SK-N-SH treated with all-trans-retinoic acid at 6 μM for 48 hours (cell line): ENCODE data around the gene RPP30.
"Not testable (repeated sequence)": the region's sequence is repeated elsewhere in the genome, so short reads cannot be mapped to it uniquely, and the experiment has no call there.

Experiments used
- ATAC-seq: fragments of 200-7000 bp; cut with Tn5 transposase; 3 replicates; pipeline ENCODE4 v1.9.1; 2020; ENCODE audit warnings: mild to moderate bottlenecking, moderate library complexity
- ARNTL ChIP-seq: fragments of 450-650 bp; formaldehyde crosslinking; IDR thresholded peaks from 2 replicates; pipeline ENCODE4 v1.5.0; 2020; ENCODE audit warnings: low read depth, mild to moderate bottlenecking, moderate library complexity, borderline replicate concordance
- CSDC2 ChIP-seq: fragments of 250-450 bp; sonication (Bioruptor Pico); IDR thresholded peaks from 2 replicates; pipeline ENCODE4 v1.5.0; 2020; ENCODE audit warnings: mild to moderate bottlenecking, moderate library complexity
- ESRRG ChIP-seq: fragments of 250-450 bp; sonication (Bioruptor Pico); IDR thresholded peaks from 2 replicates; pipeline ENCODE4 v1.6.1; 2021; ENCODE audit warnings: mild to moderate bottlenecking
- GLIS3 ChIP-seq: fragments of 250-450 bp; sonication (Bioruptor Pico); IDR thresholded peaks from 2 replicates; pipeline ENCODE4 v1.5.0; 2020; ENCODE audit warnings: mild to moderate bottlenecking, moderate library complexity
- ISL1 ChIP-seq: fragments of 250-450 bp; sonication (Bioruptor Pico); IDR thresholded peaks from 2 replicates; pipeline ENCODE4 v2.1.2; 2022; ENCODE audit warnings: mild to moderate bottlenecking, moderate library complexity
- OSR1 ChIP-seq: fragments of 250-450 bp; sonication (Bioruptor Pico); IDR thresholded peaks from 2 replicates; pipeline ENCODE4 v1.8.0; 2022; ENCODE audit warnings: moderate library complexity, mild to moderate bottlenecking, inconsistent platforms
- PPARA ChIP-seq: fragments of 250-450 bp; sonication (Bioruptor Pico); IDR thresholded peaks from 2 replicates; pipeline ENCODE4 v1.5.0; 2020; ENCODE audit warnings: mild to moderate bottlenecking, borderline replicate concordance
- RARB ChIP-seq: fragments of 250-450 bp; sonication (Bioruptor Pico); IDR thresholded peaks from 2 replicates; pipeline ENCODE4 v1.8.0; 2021; ENCODE audit warnings: mild to moderate bottlenecking, moderate library complexity
- SNAI2 ChIP-seq: fragments of 250-450 bp; sonication (Bioruptor Pico); IDR thresholded peaks from 2 replicates; pipeline ENCODE4 v1.5.0; 2020; ENCODE audit warnings: mild to moderate bottlenecking, moderate library complexity
- TCF4 ChIP-seq: fragments of 250-450 bp; sonication (Bioruptor Pico); IDR thresholded peaks from 2 replicates; pipeline ENCODE4 v1.8.0; 2021; ENCODE audit warnings: mild to moderate bottlenecking, moderate library complexity, borderline replicate concordance
- TOX ChIP-seq: fragments of 250-450 bp; sonication (Bioruptor Pico); IDR thresholded peaks from 2 replicates; pipeline ENCODE4 v1.8.0; 2021; ENCODE audit warnings: mild to moderate bottlenecking, moderate library complexity, borderline replicate concordance
- ZC3H10 ChIP-seq: fragments of 250-450 bp; sonication (Bioruptor Pico); IDR thresholded peaks from 2 replicates; pipeline ENCODE4 v1.5.1; 2021; ENCODE audit warnings: mild to moderate bottlenecking, moderate library complexity
- ZFP3 ChIP-seq: fragments of 250-450 bp; sonication (Bioruptor Pico); IDR thresholded peaks from 2 replicates; pipeline ENCODE4 v1.5.0; 2020; ENCODE audit warnings: mild to moderate bottlenecking, moderate library complexity
- ZFP30 ChIP-seq: fragments of 450-650 bp; formaldehyde crosslinking; IDR thresholded peaks from 2 replicates; pipeline ENCODE4 v1.5.0; 2022; ENCODE audit warnings: mild to moderate bottlenecking, moderate library complexity
- ZNF565 ChIP-seq: fragments of 450-650 bp; formaldehyde crosslinking; conservative IDR thresholded peaks from 2 replicates; pipeline ENCODE4 v1.5.0; 2020; ENCODE audit warnings: low read depth, mild to moderate bottlenecking, moderate library complexity
- ZNF70 ChIP-seq: fragments of 450-650 bp; formaldehyde crosslinking; IDR thresholded peaks from 2 replicates; pipeline ENCODE4 v1.5.0; 2020; ENCODE audit warnings: mild to moderate bottlenecking, moderate library complexity
- ZNF8 ChIP-seq: fragments of 450-650 bp; formaldehyde crosslinking; IDR thresholded peaks from 2 replicates; pipeline ENCODE4 v1.5.0; 2020; ENCODE audit warnings: mild to moderate bottlenecking, moderate library complexity
- TF ChIP-seq, protein P1 (sequence below): fragments of 250-450 bp; sonication (Bioruptor Pico); IDR thresholded peaks from 2 replicates; pipeline ENCODE4 v1.5.1; 2020; ENCODE audit warnings: low read depth, mild to moderate bottlenecking, moderate library complexity
- TF ChIP-seq, protein P2 (sequence below): fragments of 250-450 bp; sonication (Bioruptor Pico); IDR thresholded peaks from 2 replicates; pipeline ENCODE4 v1.5.1; 2021; ENCODE audit warnings: mild to moderate bottlenecking, moderate library complexity
- TF ChIP-seq, protein P3 (sequence below): fragments of 250-450 bp; sonication (Bioruptor Pico); IDR thresholded peaks from 2 replicates; pipeline ENCODE4 v1.8.0; 2020; ENCODE audit warnings: mild to moderate bottlenecking, moderate library complexity, borderline replicate concordance

RPP30 gene

DNA sequence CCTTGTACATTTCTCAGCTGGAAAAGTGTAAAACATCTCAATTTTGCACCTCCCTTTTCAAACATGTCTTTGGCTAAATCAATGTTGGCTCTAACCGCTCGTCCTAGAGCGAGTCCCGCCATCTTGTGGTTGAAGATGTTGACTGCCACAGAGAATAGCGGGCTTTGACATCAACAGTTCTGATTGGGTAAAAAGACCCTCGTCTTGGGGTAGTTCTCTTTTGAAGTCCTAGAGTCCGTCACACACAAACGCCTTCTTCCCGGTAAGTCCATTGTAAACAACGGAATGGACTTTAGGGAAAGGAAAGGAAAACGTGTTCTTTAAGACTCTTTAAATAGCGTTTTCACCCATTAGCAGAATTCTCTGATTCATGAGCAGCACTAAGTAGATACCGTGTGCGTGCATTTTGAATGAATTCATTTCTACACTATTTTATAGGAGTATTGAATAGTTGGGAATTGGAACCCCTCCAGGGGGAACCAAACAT lies 452 bp upstream of the RPP30 start:
- ATAC-seq: peak; percentile 79
- TF ChIP-seq ZNF70 (no peak), SNAI2 (CRISPR knock-in tag) (no peak), ESRRG (CRISPR knock-in tag) (no peak), TCF4 (CRISPR knock-in tag) (no peak), OSR1 (no peak), PPARA (CRISPR knock-in tag) (no peak), ZFP3 (CRISPR knock-in tag) (no peak), RARB (CRISPR knock-in tag) (no peak), ARNTL (no peak)

DNA sequence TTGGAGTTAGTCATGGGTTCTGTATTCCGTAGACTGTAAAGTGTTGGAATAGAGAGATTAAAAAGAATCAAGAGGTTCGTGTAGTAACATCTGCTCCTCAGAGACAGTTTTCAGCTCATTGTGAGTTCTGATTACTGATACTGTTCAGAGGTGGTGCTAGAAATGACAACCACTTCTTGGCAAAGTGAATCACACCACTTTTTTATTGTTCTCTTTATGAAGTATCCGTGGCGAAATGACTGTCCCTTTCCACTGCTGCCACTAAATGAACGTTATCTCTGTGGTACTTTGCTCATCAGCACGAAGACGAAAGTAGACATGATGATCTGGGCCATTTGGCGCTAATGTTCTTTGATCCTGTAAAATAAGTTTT lies 860 bp downstream of the RPP30 start:
- no peak for ATAC-seq
- TF ChIP-seq, protein P1, sequence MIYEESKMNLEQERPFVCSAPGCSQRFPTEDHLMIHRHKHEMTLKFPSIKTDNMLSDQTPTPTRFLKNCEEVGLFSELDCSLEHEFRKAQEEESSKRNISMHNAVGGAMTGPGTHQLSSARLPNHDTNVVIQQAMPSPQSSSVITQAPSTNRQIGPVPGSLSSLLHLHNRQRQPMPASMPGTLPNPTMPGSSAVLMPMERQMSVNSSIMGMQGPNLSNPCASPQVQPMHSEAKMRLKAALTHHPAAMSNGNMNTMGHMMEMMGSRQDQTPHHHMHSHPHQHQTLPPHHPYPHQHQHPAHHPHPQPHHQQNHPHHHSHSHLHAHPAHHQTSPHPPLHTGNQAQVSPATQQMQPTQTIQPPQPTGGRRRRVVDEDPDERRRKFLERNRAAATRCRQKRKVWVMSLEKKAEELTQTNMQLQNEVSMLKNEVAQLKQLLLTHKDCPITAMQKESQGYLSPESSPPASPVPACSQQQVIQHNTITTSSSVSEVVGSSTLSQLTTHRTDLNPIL (CRISPR knock-in tag): no peak
- TF ChIP-seq SNAI2 (CRISPR knock-in tag): no peak
- TF ChIP-seq ZFP30 (CRISPR knock-in tag): no peak
- TF ChIP-seq ESRRG (CRISPR knock-in tag): no peak
- TF ChIP-seq ZNF565 (CRISPR knock-in tag): no peak
- no peak for TF ChIP-seq RARB (CRISPR knock-in tag)
- TF ChIP-seq CSDC2 (CRISPR knock-in tag): no peak
- TF ChIP-seq ZC3H10 (CRISPR knock-in tag): no peak
- TF ChIP-seq TOX (CRISPR knock-in tag): no peak
- TF ChIP-seq ZNF70: no peak
- TF ChIP-seq, protein P2, sequence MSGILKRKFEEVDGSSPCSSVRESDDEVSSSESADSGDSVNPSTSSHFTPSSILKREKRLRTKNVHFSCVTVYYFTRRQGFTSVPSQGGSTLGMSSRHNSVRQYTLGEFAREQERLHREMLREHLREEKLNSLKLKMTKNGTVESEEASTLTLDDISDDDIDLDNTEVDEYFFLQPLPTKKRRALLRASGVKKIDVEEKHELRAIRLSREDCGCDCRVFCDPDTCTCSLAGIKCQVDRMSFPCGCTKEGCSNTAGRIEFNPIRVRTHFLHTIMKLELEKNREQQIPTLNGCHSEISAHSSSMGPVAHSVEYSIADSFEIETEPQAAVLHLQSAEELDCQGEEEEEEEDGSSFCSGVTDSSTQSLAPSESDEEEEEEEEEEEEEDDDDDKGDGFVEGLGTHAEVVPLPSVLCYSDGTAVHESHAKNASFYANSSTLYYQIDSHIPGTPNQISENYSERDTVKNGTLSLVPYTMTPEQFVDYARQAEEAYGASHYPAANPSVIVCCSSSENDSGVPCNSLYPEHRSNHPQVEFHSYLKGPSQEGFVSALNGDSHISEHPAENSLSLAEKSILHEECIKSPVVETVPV (CRISPR knock-in tag): no peak
- TF ChIP-seq, protein P3, sequence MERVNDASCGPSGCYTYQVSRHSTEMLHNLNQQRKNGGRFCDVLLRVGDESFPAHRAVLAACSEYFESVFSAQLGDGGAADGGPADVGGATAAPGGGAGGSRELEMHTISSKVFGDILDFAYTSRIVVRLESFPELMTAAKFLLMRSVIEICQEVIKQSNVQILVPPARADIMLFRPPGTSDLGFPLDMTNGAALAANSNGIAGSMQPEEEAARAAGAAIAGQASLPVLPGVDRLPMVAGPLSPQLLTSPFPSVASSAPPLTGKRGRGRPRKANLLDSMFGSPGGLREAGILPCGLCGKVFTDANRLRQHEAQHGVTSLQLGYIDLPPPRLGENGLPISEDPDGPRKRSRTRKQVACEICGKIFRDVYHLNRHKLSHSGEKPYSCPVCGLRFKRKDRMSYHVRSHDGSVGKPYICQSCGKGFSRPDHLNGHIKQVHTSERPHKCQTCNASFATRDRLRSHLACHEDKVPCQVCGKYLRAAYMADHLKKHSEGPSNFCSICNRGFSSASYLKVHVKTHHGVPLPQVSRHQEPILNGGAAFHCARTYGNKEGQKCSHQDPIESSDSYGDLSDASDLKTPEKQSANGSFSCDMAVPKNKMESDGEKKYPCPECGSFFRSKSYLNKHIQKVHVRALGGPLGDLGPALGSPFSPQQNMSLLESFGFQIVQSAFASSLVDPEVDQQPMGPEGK (CRISPR knock-in tag): no peak
- no peak for TF ChIP-seq ISL1 (CRISPR knock-in tag)
- TF ChIP-seq ZFP3 (CRISPR knock-in tag): no peak
- TF ChIP-seq ARNTL: no peak
- no peak for TF ChIP-seq ZNF8 (CRISPR knock-in tag)
- TF ChIP-seq OSR1: no peak
- TF ChIP-seq, all 23 proteins: peak for 0

DNA sequence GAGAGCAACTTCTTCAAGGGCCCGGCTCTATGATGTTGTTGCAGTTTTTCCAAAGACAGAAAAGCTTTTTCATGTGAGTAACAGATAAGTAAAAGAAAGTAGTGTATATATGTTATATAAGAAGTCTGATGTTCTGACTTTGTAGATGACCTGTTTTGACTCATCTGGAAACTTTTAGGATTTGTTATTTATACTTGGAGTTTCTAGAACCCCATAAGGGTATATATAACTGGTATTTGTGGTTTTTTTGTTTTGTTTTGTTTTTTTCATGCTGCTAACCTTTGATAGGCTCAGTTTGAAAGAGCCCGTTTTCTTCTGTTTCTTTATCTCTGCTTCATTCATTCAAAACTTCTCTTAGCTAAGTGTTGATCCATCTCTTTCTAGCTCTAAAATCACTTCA lies 7.3 kb downstream of the RPP30 start:
- no peak for TF ChIP-seq GLIS3 (CRISPR knock-in tag)
- no peak for TF ChIP-seq OSR1
- TF ChIP-seq ISL1 (CRISPR knock-in tag): no peak
- no peak for TF ChIP-seq ZFP3 (CRISPR knock-in tag)
- no peak for TF ChIP-seq ZC3H10 (CRISPR knock-in tag)
- TF ChIP-seq ZNF70: no peak
- no peak for TF ChIP-seq ZNF8 (CRISPR knock-in tag)
- no peak for TF ChIP-seq SNAI2 (CRISPR knock-in tag)
- no peak for TF ChIP-seq TOX (CRISPR knock-in tag)
- TF ChIP-seq PPARA (CRISPR knock-in tag): no peak
- TF ChIP-seq ZFP30 (CRISPR knock-in tag): no peak
- TF ChIP-seq CSDC2 (CRISPR knock-in tag): no peak
- TF ChIP-seq, protein P1 (CRISPR knock-in tag): no peak
- TF ChIP-seq, protein P3 (CRISPR knock-in tag): no peak
- TF ChIP-seq, all 23 proteins: peak for 0
- ATAC-seq: no peak

DNA sequence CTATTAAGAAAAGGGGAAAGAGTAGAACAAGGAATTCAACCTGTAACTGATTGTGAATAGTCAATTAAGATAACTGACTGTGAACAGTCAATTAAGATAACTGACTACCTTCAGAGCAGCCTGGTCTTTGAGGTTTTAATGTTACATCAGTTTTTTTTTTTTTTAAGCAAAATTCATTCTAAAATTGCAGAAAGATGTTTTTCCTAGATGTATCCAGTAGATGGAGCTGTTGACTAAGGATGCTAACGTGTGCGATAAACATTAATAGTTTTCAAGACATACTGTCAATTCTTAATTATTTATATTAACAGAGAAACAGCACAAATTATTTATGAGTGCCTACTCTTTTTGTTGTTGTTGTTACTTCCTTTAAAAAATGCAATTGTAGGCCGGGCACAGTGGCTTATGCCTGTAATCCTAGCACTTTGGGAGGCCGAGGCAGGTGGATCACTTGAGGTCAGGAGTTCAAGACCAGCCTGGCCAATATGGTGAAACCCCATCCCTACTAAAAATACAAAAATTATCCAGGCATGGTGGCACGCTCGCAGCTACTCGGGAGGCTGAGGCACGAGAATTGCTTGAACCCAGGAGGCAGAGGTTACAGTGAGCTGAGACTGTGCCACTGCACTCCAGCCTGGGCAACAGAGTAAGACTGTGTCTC lies 8.4 kb downstream of the RPP30 start:
- ATAC-seq: not testable (repeated sequence)
